22Rv1 (cell line): Measurements from ENCODE around the gene AMPD3.

Source experiments
- H3K27ac ChIP-seq: fragments of 450-650 bp; 2 replicates; pipeline ENCODE4 v1.5.1; 2017
- ZFX ChIP-seq: fragments of 450-650 bp; IDR thresholded peaks from 2 replicates; pipeline ENCODE4 v1.6.1; 2017; ENCODE audit warnings: antibody characterized with exemption, borderline replicate concordance
- TF ChIP-seq, protein P1 (sequence below): fragments of 450-650 bp; IDR thresholded peaks from 2 replicates; pipeline ENCODE4 v1.5.1; 2017; ENCODE audit warnings: mild to moderate bottlenecking

The AMPD3 gene

DNA sequence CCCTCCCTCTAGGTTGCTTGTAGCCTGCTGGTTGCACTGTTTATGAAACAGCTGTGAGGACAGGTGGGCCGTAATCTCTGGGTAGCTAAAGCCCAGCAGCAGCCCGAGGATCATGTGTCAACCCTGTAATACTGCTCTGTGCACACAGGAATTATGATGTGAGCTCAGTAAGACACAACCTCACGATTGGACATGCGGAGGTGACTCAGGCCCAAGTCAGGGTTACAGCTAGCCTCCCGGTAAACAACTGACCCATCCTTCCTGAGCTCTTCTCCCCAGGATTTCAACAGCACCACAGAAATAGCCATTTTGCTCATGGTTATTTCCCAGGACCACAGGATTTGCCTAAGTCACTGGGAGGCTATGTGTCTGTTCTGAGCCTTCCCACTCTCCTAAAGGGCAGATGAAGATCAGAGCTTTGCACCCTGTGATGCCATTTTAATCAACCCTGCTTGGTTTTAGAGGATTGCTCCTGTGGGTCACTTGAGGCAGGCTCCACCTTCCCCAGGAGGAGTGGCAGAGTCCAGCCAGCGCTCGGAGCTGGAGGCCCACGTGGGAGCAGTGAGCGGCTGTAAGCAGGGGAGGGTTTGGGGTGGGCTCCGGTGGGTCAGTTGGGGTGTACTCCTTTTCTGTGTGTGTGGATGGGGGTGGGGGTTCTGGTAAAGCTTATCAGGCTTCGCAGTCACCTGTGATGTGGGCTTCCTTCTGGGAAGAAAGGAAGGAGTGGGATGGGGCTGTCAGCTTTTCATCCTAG is at the start of gene AMPD3:
TSS of gene AMPD3 (plus strand) at position 387 of the 754 bp plus-strand sequence. CDS start 6,256 bp downstream, outside the sequence.
- H3K27ac ChIP-seq: no peak within 1 kb of the TSS
- TF ChIP-seq, protein P1, sequence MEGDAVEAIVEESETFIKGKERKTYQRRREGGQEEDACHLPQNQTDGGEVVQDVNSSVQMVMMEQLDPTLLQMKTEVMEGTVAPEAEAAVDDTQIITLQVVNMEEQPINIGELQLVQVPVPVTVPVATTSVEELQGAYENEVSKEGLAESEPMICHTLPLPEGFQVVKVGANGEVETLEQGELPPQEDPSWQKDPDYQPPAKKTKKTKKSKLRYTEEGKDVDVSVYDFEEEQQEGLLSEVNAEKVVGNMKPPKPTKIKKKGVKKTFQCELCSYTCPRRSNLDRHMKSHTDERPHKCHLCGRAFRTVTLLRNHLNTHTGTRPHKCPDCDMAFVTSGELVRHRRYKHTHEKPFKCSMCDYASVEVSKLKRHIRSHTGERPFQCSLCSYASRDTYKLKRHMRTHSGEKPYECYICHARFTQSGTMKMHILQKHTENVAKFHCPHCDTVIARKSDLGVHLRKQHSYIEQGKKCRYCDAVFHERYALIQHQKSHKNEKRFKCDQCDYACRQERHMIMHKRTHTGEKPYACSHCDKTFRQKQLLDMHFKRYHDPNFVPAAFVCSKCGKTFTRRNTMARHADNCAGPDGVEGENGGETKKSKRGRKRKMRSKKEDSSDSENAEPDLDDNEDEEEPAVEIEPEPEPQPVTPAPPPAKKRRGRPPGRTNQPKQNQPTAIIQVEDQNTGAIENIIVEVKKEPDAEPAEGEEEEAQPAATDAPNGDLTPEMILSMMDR: no peak
- no peak for TF ChIP-seq ZFX

- TF ChIP-seq, protein P1: peak; percentile 85
- TF ChIP-seq ZFX: no peak
- H3K27ac ChIP-seq: no peak overlapping the region
Measured at GRCh38 chr11:10405865-10406592, 49.0 kb upstream of the AMPD3 start.

GRCh38 chr11:10407055-10407454 is 48.0 kb upstream of the AMPD3 start:
- no peak overlapping the region for H3K27ac ChIP-seq
- TF ChIP-seq, protein P1: no peak
- no peak for TF ChIP-seq ZFX

GRCh38 chr11:10407749-10408685 is 47.0 kb upstream of the AMPD3 start:
- no peak overlapping the region for H3K27ac ChIP-seq

DNA sequence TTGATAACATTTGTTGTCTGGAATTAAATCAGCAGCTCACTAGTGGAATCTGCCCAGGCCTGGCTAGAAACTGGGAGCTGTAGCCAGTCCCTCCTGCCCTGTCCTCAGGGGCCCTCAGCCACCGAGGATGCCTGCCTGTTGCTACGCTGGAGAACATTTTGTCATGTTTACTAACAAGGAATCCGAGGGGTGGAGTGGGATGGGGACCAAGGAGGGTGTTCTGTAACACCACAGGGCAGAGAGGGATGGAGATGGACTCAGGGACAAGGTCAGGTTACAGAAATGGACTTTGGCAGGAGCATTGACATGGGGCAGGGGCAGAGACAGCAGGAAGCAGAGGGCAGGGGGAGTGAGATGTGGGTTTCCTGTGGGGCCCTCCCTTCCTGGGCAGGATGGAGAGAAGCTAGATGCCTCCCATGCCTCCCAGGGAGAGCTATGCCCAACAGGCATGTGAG is 45.8 kb upstream of the AMPD3 start:
- TF ChIP-seq, protein P1: no peak
- TF ChIP-seq ZFX: no peak
- H3K27ac ChIP-seq: no peak overlapping the region

More at GRCh38 chr11:10407749-10408685, 47.0 kb upstream of the AMPD3 start:
- TF ChIP-seq, protein P1: no peak
- TF ChIP-seq ZFX: no peak

GRCh38 chr11:10410106-10410843 is 44.8 kb upstream of the AMPD3 start:
- no peak for TF ChIP-seq ZFX
- TF ChIP-seq, protein P1: no peak
- no peak overlapping the region for H3K27ac ChIP-seq
